GM12873 (cell line): ENCODE measurements around the gene RUFY4.
A peak's percentile ranks its signal among the peaks of the same experiment; 100 is the strongest.

ENCODE experiments used
- TF ChIP-seq, protein P1 (sequence below): IDR thresholded peaks from 2 replicates; pipeline ENCODE4 v1.5.1; 2012; ENCODE audit warnings: low read depth, mild to moderate bottlenecking, moderate library complexity, low read length, control low read depth; ENCODE audit not compliant: insufficient read depth; ENCODE audit errors: missing control alignments

Gene RUFY4, protein sequence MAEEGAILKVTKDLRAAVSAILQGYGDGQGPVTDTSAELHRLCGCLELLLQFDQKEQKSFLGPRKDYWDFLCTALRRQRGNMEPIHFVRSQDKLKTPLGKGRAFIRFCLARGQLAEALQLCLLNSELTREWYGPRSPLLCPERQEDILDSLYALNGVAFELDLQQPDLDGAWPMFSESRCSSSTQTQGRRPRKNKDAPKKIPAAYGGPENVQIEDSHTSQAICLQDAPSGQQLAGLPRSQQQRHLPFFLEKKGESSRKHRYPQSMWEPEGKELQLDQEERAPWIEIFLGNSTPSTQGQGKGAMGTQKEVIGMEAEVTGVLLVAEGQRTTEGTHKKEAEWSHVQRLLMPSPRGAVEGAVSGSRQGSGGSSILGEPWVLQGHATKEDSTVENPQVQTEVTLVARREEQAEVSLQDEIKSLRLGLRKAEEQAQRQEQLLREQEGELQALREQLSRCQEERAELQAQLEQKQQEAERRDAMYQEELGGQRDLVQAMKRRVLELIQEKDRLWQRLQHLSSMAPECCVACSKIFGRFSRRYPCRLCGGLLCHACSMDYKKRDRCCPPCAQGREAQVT

DNA sequence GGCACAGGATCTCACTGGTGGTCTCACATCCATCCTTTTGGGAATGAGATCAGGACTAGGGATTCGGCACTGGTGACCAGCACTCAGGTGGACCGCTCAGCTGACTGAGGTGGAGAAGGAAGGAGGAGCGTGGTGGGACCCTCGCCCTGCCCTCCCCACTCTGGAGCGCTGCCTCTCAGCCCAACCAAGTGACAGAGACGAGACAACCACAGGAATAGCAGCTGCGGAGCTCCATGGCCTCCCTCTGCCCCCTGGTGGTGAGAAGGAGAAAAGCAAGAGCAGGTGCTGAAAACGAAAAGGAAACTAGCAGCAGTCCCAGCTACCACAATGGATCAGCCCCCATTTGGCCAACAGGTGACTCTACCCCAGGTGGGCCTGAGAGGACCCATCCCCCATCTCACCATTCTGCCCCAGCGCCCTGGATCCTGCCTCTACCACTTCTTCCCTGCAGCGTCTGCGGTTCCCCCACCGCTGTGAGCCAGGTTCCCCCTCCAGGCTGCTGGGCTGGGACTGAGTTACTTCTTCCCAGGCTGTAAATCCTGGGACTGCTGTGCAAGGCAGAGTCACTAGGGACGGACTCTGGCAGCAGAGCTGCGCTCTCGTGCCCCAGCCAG lies at the start of gene RUFY4:
TSS of gene RUFY4 (plus strand) at position 533 of the 614 bp plus-strand sequence. CDS start 1,353 bp downstream, outside the sequence.
- TF ChIP-seq, protein P1, sequence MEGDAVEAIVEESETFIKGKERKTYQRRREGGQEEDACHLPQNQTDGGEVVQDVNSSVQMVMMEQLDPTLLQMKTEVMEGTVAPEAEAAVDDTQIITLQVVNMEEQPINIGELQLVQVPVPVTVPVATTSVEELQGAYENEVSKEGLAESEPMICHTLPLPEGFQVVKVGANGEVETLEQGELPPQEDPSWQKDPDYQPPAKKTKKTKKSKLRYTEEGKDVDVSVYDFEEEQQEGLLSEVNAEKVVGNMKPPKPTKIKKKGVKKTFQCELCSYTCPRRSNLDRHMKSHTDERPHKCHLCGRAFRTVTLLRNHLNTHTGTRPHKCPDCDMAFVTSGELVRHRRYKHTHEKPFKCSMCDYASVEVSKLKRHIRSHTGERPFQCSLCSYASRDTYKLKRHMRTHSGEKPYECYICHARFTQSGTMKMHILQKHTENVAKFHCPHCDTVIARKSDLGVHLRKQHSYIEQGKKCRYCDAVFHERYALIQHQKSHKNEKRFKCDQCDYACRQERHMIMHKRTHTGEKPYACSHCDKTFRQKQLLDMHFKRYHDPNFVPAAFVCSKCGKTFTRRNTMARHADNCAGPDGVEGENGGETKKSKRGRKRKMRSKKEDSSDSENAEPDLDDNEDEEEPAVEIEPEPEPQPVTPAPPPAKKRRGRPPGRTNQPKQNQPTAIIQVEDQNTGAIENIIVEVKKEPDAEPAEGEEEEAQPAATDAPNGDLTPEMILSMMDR: peak; percentile 80

DNA sequence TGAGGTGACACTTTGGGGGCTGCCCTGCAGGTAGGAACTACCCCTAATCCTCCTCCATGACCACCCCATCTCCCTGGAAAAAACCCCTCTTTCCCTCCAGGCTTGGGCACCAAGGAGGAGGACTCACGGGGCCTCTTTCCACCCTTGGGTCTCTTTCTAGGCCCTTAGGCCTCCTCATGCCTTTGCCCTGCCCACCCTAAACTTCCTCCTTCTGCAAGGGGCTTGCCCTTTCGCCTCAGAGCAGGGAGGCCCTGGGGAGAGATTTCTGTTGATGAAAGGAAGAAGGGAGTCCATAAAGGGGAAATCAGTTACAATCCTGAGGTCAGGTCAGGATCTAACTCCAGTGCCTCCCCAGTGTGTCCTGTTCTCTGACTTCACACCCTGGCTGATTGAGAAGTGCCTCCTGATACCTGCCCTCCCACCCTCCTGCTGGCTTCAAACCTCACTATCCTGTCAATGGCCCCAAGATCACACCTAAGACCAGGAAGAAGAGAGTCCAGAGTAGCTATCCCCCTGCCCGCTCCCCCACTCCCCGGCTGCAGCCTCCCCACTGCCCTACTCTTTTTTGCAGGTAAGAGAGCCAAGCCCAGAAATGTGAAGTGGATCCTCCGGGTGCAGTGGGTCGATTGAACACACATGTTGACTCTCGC lies 49.5 kb upstream of the RUFY4 start:
- TF ChIP-seq, protein P1: no peak

DNA sequence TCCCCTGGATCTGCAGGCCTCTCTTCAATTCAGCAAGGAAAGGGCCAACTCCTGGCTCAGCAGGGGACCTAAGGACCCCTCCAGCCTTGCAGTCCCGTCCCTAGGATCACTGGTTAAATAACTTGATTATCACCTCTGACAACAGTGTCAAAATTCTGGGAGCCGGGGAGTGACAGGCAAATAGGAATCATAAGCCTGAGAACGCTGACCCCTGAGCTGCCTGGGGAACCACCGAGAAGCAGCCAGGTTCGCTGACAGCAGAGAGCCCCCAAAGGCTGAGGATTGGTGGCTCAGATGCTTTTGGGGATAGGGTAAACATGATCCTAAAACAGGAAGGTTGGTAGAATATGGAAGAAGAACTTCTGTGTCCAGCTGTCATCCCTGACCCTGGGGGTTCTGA lies 48.8 kb upstream of the RUFY4 start:
- TF ChIP-seq, protein P1: no peak

DNA sequence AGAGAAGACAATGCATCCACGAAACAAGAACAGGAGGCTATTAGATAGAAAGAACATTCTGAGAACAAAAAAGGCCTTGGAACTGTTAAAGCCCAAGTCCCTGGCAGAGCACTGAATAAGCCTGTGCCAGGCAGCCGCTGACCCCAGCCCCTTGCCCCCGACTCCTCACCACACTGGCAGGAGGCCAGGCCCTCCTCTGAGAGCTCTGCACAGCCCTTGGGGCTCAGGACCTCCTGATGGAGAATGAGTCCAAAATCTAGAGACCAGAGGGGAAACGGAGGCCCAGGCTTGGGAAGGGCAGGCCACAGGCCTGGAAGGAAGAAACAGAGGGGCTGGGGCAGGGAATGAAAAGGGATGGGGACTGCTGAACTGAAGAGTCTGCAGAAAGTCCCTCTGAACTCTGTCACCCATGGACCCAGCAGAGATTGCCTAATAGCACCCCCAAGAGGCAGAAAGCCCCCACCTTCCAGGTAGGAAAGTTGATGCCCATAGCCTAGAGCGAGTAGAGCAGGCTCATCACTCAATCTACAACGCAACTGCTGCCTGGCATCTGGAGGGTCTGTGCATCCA lies 48.0 kb upstream of the RUFY4 start:
- TF ChIP-seq, protein P1: no peak

DNA sequence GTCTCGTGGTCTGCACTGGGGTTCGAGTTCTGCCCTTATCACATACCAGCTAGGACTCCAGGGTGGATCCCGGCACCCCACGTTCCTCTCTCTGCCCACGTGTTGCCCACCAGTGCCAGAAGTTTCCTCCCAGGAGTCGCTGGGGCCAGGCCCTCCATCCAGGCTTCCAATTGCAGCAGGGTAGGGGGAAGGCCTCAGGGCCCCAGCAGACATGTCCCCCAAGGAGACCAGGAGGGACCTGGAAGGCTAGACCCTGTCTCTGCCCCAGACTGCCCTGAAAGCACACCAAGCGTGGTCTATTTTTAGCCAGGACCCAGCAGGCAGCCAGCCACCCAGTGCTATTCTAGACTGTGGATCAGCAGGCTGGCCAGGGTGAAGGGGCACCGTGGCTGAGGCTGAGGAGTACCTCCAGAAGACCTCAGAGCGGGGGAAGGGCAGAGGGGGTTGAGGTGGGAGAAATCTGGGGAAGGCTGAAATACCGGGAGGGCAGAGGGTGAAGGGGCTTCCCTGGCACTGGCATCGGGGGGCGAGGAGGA lies 47.4 kb upstream of the RUFY4 start:
- TF ChIP-seq, protein P1: no peak

DNA sequence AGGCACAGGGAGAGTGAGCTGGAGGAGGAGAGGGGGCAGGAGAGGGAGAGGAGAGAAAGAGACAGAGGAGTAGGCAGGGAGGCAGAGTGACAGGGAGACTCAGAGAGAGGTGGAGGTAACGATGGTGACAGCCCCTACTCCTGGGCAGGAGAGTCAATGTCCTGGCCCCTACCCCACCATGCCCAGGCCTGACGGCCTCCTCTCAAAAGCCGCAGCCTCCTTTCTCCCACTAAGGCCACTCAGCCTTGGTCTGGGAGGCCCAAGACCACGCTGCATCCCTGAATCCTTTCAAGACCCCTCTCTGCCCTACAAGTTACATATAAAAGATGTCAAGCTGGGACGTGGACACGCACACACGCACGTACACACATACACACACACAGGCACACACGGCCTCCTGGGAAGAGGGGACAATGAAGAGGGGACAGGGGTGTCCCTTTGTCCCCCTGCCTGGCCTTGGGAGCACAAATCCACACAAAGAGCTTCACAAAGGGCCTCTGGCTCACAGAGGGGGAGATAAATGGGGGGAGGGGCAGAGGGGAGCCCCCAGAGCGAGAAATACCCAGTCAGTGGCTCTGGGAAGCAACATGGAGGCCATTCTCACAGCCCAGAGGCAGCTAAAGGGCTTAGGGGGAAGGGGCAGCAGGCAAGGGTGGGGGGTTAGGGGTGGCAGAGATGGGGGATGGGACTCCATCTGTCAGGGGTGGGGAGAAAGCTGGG lies 46.8 kb upstream of the RUFY4 start:
- TF ChIP-seq, protein P1: no peak
